Measurements from ENCODE around the gene PIWIL4.
"Not testable (repeated sequence)": the region's sequence is repeated elsewhere in the genome, so short reads cannot be mapped to it uniquely, and the experiment has no call there.

Gene PIWIL4

GRCh38 chr11:94586546-94586945 lies 19.4 kb downstream of the PIWIL4 start:
- peak; percentile 15 for DNase-seq

GRCh38 chr11:94586978-94587377 lies 19.8 kb downstream of the PIWIL4 start:
- DNase-seq: no peak

GRCh38 chr11:94588366-94588942 lies 21.3 kb downstream of the PIWIL4 start:
- DNase-seq: no peak

GRCh38 chr11:94590352-94591041 lies 23.3 kb downstream of the PIWIL4 start:
- DNase-seq: no peak

GRCh38 chr11:94593030-94593429 lies 25.9 kb downstream of the PIWIL4 start:
- DNase-seq: no peak

GRCh38 chr11:94595076-94595475 lies 27.9 kb downstream of the PIWIL4 start:
- DNase-seq: no peak

- no peak for DNase-seq
Observed at GRCh38 chr11:94597896-94598295, 30.7 kb downstream of the PIWIL4 start.

- no peak for DNase-seq
Observed at GRCh38 chr11:94599510-94599909, 32.3 kb downstream of the PIWIL4 start.

GRCh38 chr11:94602430-94603372 lies 35.5 kb downstream of the PIWIL4 start:
- DNase-seq: peak; percentile 64

- no peak for DNase-seq
Observed at GRCh38 chr11:94603587-94603986, 36.4 kb downstream of the PIWIL4 start.

GRCh38 chr11:94604482-94604881 lies 37.3 kb downstream of the PIWIL4 start:
- DNase-seq: no peak

GRCh38 chr11:94613120-94613519 lies 46.0 kb downstream of the PIWIL4 start:
- no peak for DNase-seq

- peak; percentile 62 for DNase-seq
Observed at GRCh38 chr11:94623120-94623735, 56.1 kb downstream of the PIWIL4 start.

GRCh38 chr11:94625422-94625821 lies 58.3 kb downstream of the PIWIL4 start:
- not testable (repeated sequence) for DNase-seq

GRCh38 chr11:94627003-94627560 lies 59.9 kb downstream of the PIWIL4 start:
- DNase-seq: not testable (repeated sequence)

GRCh38 chr11:94629741-94630140 lies 62.6 kb downstream of the PIWIL4 start:
- DNase-seq: no peak

- DNase-seq: no peak
Observed at GRCh38 chr11:94630221-94630620, 63.1 kb downstream of the PIWIL4 start.

- DNase-seq: no peak
Observed at GRCh38 chr11:94632356-94632755, 65.2 kb downstream of the PIWIL4 start.

GRCh38 chr11:94635072-94635471 lies 67.9 kb downstream of the PIWIL4 start:
- DNase-seq: no peak

GRCh38 chr11:94636388-94636949 lies 69.3 kb downstream of the PIWIL4 start:
- DNase-seq: no peak

- DNase-seq: no peak
Observed at GRCh38 chr11:94638301-94638901, 71.2 kb downstream of the PIWIL4 start.

GRCh38 chr11:94638902-94639373 lies 71.8 kb downstream of the PIWIL4 start:
- DNase-seq: peak; percentile 35

All from midbrain (tissue), 1 donor.